ENCODE results near the gene AFMID.
"Not testable (repeated sequence)": the region's sequence is repeated elsewhere in the genome, so short reads cannot be mapped to it uniquely, and the experiment has no call there.

Gene AFMID

GRCh38 chr17:78186692-78187595 lies at the start of gene AFMID, which contains the start of gene TK1:
TSS of gene AFMID (plus strand) at chr17:78187362. CDS start at chr17:78187371, 9 bp downstream.
TSS of gene TK1 (minus strand) at chr17:78187052. CDS start at chr17:78186994, 58 bp downstream.
- peak; percentile 97 for DNase-seq

DNA sequence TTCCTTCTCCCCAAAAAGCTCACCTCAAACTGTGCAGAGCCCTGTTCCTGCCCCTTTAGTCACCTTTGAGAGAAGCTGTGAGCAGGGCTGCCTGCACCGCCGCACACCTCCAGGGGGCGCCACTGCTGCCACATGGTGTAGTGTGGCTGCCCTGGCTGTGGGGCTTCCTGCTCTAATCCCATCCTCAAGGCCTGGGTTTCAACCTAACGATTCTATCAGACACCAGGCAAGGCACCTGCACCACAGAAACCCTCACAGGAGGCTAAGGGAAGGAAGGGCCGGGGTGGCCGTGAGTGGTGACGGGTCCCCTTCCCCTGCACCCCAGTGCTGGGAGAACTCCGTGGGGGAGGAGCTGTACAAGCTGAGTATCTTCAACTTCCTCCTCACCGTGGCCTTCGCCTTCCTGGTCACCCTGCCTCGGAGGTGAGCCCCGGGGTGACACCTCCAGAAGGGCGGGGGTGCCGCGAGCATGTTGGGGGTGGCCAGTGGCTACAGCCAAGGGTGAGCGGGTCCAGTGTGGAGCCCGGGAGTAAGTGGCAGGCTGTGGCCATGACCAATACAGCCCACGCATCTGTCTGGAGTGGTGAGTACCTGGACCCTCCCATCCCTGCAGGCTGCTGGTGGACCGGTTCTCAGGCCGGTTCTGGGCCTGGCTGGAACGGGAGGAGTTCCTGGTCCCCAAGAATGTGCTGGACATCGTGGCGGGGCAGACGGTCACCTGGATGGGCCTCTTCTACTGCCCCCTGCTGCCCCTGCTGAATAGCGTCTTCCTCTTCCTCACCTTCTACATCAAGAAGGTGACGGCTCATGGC lies 49.6 kb upstream of the AFMID start:
- peak; percentile 63 for DNase-seq

DNA sequence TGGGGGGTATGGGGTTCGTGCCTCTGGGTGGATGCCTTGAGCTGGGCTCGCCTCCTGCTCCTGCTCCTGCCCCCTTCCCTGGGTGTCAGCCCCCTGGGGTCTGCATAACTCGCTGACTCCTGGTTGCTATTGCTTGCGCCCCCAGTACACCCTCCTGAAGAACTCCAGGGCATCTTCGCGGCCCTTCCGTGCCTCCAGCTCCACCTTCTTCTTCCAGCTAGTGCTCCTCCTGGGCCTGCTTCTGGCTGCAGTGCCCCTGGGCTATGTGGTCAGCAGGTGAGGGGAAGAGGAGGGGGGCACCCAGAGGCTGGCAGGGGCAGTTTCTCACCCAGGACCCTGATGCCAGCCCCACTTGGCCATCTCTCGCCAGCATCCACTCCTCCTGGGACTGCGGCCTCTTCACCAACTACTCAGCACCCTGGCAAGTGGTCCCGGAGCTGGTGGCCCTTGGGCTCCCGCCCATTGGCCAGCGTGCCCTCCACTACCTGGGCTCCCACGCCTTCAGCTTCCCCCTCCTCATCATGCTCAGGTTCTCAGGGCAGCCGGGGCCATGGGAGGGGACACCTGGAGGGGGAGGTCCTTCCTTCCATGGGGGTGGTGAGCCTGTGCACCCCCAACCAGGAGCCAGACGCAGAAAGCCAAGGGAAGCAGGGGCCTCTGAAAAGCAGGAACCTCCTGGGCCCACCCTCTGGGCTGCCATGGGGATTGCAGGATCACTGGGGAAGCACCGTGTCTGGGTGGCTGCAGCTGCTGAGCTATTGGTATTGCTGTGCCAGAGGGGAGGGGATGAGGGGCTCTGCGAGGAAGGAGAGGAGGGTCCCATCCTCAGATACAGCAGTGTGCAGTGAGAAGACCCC lies 48.7 kb upstream of the AFMID start:
- no peak for DNase-seq

GRCh38 chr17:78139861-78140168 lies 47.3 kb upstream of the AFMID start:
- not testable (repeated sequence) for DNase-seq

- peak; percentile 99 for DNase-seq
These were observed 46.8 kb upstream of the AFMID start for GRCh38 chr17:78140169-78141051.

- DNase-seq, result no peak
These were observed 45.6 kb upstream of the AFMID start for GRCh38 chr17:78141437-78142118.

DNA sequence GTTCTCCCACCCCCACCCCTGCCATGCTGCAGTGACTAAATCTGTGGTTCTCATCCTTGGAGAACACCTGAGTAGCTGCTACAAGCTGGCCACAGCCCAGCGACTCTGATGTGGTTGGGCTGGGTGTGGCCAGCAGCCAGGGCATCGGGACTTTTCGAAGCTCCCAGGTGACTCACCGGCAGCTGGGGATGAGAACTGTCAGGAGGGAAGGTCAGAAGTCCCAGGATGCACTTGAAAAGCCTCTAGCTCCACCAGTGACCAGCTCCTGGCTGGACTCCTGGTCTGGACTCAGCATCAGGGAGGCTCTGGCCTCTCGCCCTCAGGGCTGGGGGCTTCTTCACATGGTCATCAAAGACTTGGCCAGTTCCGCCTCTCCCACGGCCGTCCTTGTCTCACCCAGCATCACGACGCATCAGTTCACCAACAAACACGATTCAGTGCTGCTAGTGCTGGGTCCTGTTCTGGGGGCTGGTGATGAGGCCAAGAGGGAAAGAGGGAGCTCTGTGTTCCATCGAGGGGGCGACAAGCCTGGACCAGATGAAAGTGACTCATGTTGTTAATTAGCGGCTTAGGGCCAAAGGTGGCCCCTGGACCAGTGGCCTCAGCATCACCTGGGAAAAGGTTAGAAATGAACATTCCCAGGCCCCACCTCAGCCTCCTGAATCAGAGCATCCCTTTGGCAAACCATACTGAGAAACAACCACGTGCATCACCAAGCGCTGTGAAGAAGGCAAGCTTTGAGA lies 44.9 kb upstream of the AFMID start:
- no peak for DNase-seq

DNA sequence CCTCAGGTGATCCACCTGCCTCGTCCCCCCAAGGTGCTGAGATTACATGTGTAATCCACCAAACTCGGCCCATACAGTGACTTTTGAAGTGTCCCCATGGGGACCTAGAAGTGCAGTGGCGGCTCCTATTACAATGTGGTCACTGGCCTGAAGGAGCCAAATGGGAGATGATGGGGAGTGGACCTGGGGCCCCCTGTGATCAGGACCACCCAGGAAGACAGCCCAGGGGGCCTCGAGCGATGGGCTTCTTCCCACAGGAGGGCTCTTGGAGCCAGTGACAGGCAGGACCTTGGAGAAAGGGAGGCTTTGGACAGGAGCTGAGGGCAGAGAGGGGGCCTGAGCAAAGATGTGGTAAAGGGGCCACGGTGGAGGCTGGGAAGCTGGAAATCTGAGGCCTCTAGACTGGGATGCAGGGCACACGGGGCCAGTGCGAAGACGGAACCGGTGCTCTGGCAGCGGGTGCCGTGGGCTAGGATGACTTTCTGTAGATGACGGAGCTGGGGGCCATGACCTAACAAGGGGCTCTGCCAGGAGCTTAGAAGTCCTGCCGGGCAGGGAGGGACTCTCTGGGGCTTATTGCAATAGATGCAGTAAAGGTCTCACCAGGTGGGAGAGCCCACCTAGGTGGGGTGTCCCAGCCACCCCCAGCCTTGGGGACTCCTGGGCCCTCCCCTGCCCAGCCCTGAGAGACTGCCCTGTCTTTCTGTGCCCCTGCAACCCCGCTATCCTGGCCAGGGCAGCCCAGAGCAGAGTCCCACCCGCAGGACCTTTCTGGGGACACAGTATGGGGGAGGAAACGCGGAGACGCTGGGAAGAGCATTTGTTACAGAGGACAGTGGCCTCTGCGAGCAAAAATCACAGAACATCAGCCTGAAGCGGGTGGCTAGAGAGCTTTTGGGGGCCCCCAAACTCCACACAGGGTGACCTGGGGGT lies 43.7 kb upstream of the AFMID start:
- DNase-seq, result no peak

DNA sequence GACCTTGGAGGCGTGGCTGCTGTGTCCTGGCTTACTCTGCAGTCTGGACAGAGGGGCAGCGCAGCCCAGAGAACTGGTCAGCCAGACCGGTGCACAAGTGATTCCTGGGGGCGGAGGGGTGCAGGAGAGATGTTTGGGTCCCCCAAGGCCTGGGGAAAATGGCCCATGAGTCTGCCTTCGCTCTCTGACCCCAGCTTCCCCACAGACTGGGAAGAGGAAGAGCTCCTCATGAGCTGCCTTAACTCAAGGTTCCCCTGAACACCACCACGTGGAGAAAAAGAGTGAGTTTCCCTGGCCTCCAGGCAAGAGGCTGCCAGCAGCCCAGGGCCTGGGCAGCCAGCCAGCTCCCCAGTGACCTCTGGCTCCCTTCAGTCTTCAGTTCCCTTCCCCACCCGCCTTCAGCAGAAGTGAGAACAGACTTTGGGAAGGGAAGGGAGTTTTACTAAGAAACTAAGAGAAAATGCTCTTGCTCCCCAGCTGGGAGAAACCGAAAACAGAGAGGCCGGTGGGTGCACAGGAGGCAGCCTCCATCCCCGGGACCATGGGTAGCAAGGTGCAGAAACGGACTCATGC lies 42.9 kb upstream of the AFMID start:
- DNase-seq, result no peak

DNA sequence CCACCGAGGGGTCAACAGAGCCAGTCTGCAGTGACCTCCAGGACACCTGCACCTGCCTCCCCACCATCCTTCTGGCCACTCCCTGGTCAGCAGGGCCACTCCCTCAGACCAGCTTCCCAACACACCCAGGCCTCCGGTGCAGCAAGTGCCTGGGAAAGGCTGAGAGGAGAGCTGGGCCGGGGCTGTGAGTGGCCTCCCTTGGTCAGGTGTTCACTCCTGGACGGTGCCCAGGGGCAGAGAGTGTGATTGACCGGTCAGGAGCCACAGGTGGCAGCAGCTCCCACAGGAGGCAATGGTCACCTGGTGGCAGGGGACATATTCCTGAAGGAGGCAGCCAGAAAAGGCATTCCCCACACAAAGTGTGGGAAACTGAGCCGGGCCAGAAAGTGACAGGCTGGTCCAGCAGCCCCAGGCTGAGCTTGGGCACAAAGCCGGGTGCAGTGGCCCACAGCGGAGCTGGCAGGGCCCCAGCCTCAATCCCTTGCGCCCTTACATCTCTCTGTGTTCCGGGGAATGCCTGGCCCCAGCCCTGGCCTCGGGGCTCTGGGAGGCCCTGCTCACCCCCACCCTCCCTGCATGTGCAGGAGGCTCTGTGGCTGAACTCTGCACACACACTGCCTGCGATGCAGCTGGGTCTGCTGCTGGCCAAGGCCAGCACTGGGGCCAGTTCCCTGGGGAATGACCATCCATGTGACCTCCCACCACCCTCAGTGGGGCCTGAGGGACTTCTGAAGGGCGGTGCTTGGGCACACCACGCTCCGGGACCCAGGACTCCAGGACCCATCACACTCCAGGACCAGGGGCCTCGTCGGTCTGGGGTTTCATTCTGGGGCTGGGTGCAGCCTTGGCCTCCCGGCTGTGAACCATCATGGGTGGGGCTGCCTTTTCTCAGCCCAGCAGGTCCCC lies 42.2 kb upstream of the AFMID start:
- DNase-seq, result no peak

DNA sequence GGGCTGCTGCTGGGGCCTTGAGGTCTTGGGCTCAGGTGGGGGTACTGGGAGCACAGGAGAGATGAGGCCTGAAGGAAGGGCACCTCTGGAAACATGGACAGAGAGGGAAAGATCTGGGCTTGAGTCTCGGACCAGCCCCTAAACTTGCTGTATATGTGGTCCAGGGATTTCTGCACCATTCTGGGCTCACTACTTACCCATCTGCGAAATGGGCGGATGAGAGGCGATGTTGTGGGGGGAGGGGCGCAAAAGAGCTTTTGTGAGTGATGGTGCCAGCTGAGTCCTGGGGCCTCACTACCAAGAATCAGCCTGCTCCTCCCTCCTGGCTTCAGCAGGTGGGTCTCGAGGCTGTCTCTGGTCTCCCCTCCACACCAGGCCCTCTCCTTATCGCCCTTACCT lies 40.7 kb upstream of the AFMID start:
- DNase-seq, result no peak

DNA sequence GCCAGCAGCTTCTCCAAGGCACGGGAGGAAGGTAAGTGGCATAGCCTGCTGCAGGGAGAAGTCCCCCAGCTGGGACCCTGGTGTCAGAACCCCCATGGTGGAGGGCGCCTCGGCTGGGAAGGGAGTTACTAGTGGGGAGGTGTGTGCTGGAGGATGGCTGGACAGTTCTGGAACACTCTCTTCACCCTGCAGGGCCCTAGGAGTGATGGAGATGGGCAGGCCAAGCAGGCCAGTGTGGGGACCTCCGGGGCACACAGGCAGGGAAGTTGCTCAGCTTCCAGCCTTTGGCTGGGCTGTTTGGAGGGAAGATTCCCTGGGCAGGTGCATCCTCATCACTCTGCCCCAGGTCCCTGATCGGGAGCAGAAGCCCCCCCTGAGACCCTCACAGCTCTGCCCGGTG lies 40.3 kb upstream of the AFMID start:
- DNase-seq, result no peak

- DNase-seq, result no peak
These were observed 39.7 kb upstream of the AFMID start for GRCh38 chr17:78147315-78147998.

GRCh38 chr17:78148286-78149016 lies 38.7 kb upstream of the AFMID start:
- DNase-seq, result no peak

DNA sequence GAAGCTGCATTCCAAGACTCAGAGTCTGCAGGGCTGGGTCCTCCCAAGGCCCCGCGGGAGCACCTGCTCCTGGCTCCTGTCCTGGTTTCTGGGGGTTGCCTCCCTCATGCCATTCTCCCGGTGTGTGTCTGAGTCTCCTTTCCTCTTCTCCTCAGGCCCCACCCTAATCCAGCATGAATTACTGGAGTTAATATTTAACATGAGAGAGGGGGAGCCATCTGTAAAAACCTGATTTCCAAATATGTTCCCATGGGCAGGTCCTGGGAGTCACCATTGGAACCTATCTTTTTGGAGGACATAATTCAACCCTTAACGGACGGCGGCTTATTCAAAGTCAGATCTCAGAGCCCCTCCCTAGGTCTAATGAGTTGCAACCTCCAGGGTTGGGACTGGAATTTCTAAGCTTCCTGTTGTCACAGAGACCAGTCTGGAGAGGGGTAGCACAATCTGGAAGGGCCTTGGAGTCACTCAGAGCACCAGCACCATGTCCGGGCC lies 35.6 kb upstream of the AFMID start:
- DNase-seq, result no peak

All from stimulated activated CD4-positive, alpha-beta T cell treated with anti-CD3 and anti-CD28 coated beads, Interleukin-1b, Interleukin-23, amount 100 ng/mL, for 48 hours (primary cell).